Aorta (tissue), 5 donors: ENCODE results near the gene ANKRD40. TPM values are rescaled to one million over a fixed set of nuclear protein-coding genes. Genes with fewer than 3 reads are reported as not detected.

Source experiments
- ATAC-seq: fragments of 200-7000 bp; cut with Tn5 transposase; one replicate; pipeline ENCODE4 v1.9.1; 2022; ENCODE audit warnings: moderate library complexity; ENCODE audit not compliant: low FRiP score
- DNase-seq, 2 donors: peaks; one replicate each; pipeline ENCODE4 v3.0.0-alpha.2; 2020
- H3K27ac ChIP-seq, 2 donors: one replicate each; pipeline ENCODE4 v1.5.1; 2013; ENCODE audit warnings: low read length in 2 of 2, mild to moderate bottlenecking in 2 of 2, moderate library complexity in 2 of 2, control low read depth in 1 of 2, inconsistent platforms in 1 of 2, low read depth in 1 of 2
- H3K27me3 ChIP-seq, 2 donors: one replicate each; pipeline ENCODE4 v1.6.1; 2013; ENCODE audit warnings: control low read depth in 1 of 2, low read length in 1 of 2, mild to moderate bottlenecking in 1 of 2, moderate library complexity in 1 of 2; ENCODE audit not compliant: insufficient read depth in 2 of 2, control insufficient read depth in 1 of 2
- H3K36me3 ChIP-seq, 2 donors: one replicate each; pipeline ENCODE4 v1.6.1; 2013; ENCODE audit warnings: control low read depth in 1 of 2, low read length in 1 of 2, mild to moderate bottlenecking in 1 of 2; ENCODE audit not compliant: insufficient read depth in 2 of 2, control insufficient read depth in 1 of 2
- H3K4me1 ChIP-seq, 2 donors: one replicate each; pipeline ENCODE4 v1.6.1; 2013; ENCODE audit warnings: low read length in 2 of 2, control low read depth in 1 of 2, mild to moderate bottlenecking in 1 of 2, moderate library complexity in 1 of 2; ENCODE audit not compliant: insufficient read depth in 2 of 2, control insufficient read depth in 1 of 2
- H3K4me3 ChIP-seq, 2 donors: one replicate each; pipeline ENCODE4 v1.5.1; 2013; ENCODE audit warnings: low read length in 2 of 2, control low read depth in 1 of 2, mild to moderate bottlenecking in 1 of 2
- H3K9me3 ChIP-seq: one replicate; pipeline ENCODE4 v1.6.1; 2013; ENCODE audit warnings: mild to moderate bottlenecking, low read length; ENCODE audit not compliant: control insufficient read depth
- WGBS, 2 donors: extraction: QIAGEN DNeasy Blood & Tissue Kit; methylation state at CpG; one replicate each; pipeline ENCODE4 v1.1.7; 2013; 5-methylcytosine and 5-hydroxymethylcytosine counted together
- intact Hi-C, 2 donors: fragments of 100-400 bp; cut with DNase I; formaldehyde crosslinking; loops; one replicate each; pipeline versions ENCODE4 v1.14.2 to v1.15.0; 2022
- polyA plus RNA-seq, 2 donors: library from polyadenylated mRNA; stranded (reverse); fragments of 200-250 nt; gene quantifications; one replicate each; pipeline ENCODE4 v1.2.3, GENCODE V29; 2013
- total RNA-seq, 2 donors: library from RNA; stranded (reverse); fragmentation: NEBNext Ultra II Directional; extraction: Animal tissue kit (Norgen Biotek cat#: 25700); gene quantifications; one replicate each; pipeline ENCODE4 v1.2.1, GENCODE V29; 2021
- donor health status: healthy with polysubstance abuse.
- donor health status: Bipolar disorder and iron deficiency.
- donor health status: DM: no; HTN: no; CAD: no.
- donor health status: DM: no; HTN: no; CAD: no.
- donor health status: DM: yes; HTN: yes; CAD: no.

ANKRD40 gene
- total and polyA plus RNA-seq, 4 donors, result 19.1 to 55.5 (median 36.9) TPM

- ATAC-seq, result no peak
Observed at GRCh38 chr17:50675190-50675589, 32.5 kb downstream of the ANKRD40 start.

GRCh38 chr17:50672831-50673551, 34.7 kb downstream of the ANKRD40 start:
- intact Hi-C loops, result no loop called here
- H3K9me3 ChIP-seq, result no peaks in the 10 kb centered on the region
- no peak overlapping the region for H3K4me3 ChIP-seq
- no peaks in the 10 kb centered on the region for H3K36me3 ChIP-seq
- H3K27ac ChIP-seq, result peak overlapping the region in 1 of 2 donors; percentile 30
- H3K27me3 ChIP-seq, result no peaks in the 10 kb centered on the region
- WGBS, 2 donors, result 57 to 59% methylated on average over 20 of the region's 20 CpGs
- ATAC-seq (peak; percentile 74), DNase-seq (peak; percentile 82 to 89)
- H3K4me1 ChIP-seq, result no peaks in the 10 kb centered on the region

More at GRCh38 chr17:50675190-50675589, 32.5 kb downstream of the ANKRD40 start:
- Histone ChIP-seq H3K4me1 (no peaks in the 10 kb centered on the region), H3K27ac (no peak overlapping the region), H3K27me3 (no peaks in the 10 kb centered on the region), H3K9me3 (no peaks in the 10 kb centered on the region), H3K36me3 (no peaks in the 10 kb centered on the region), H3K4me3 (no peak overlapping the region)
- no peak for DNase-seq
- 89 to 95% methylated on average over 3 of the region's 3 CpGs for WGBS, 2 donors
- intact Hi-C loops, result no loop called here

GRCh38 chr17:50672071-50672470, 35.6 kb downstream of the ANKRD40 start:
- intact Hi-C loops, result no loop called here

GRCh38 chr17:50668838-50669581, 38.7 kb downstream of the ANKRD40 start:
- no peak for ATAC-seq
- Histone ChIP-seq H3K27ac (no peak overlapping the region), H3K9me3 (no peaks in the 10 kb centered on the region), H3K36me3 (no peaks in the 10 kb centered on the region), H3K4me3 (no peak overlapping the region), H3K4me1 (no peaks in the 10 kb centered on the region), H3K27me3 (no peaks in the 10 kb centered on the region)
- peak in 1 of 2 donors; percentile 68 for DNase-seq
- 81 to 89% methylated on average over 9 of the region's 9 CpGs for WGBS, 2 donors
- intact Hi-C loops, result loop anchor here in 1 of 2 donors (5.0 kb wide), 1 partner anchor 37 kb away; the partner anchor contains the start of gene ABCC3

More at GRCh38 chr17:50672071-50672470, 35.6 kb downstream of the ANKRD40 start:
- no peak for ATAC-seq
- H3K4me3 ChIP-seq, result no peak overlapping the region
- H3K4me1 ChIP-seq, result no peaks in the 10 kb centered on the region
- no peaks in the 10 kb centered on the region for H3K36me3 ChIP-seq
- 95 to 99% methylated on average over 5 of the region's 5 CpGs for WGBS, 2 donors
- no peaks in the 10 kb centered on the region for H3K9me3 ChIP-seq
- peak in 1 of 2 donors; percentile 13 for DNase-seq
- H3K27ac ChIP-seq, result no peak overlapping the region
- H3K27me3 ChIP-seq, result no peaks in the 10 kb centered on the region

- no peak overlapping the region for H3K27ac ChIP-seq
- DNase-seq (peak in 1 of 2 donors; percentile 57), ATAC-seq (no peak)
- no peak overlapping the region for H3K4me3 ChIP-seq
- no peaks in the 10 kb centered on the region for H3K4me1 ChIP-seq
- intact Hi-C loops, result loop anchor here in 1 of 2 donors (5.0 kb wide), 1 partner anchor 36 kb away; the partner anchor contains the start of gene ABCC3
- WGBS, 2 donors, result 55% methylated on average over 8 of the region's 8 CpGs
- no peaks in the 10 kb centered on the region for H3K9me3 ChIP-seq
- H3K27me3 ChIP-seq, result no peaks in the 10 kb centered on the region
- H3K36me3 ChIP-seq, result no peaks in the 10 kb centered on the region
Observed at GRCh38 chr17:50668025-50668837, 39.5 kb downstream of the ANKRD40 start.

- ATAC-seq (no peak), DNase-seq (peak in 1 of 2 donors; percentile 52)
- Histone ChIP-seq H3K4me3 (no peak overlapping the region), H3K36me3 (no peaks in the 10 kb centered on the region), H3K9me3 (no peaks in the 10 kb centered on the region), H3K4me1 (no peaks in the 10 kb centered on the region), H3K27ac (no peak overlapping the region), H3K27me3 (no peaks in the 10 kb centered on the region)
- intact Hi-C loops, result loop anchor here in 1 of 2 donors (5.0 kb wide), 1 partner anchor 35 kb away; the partner anchor contains the start of gene ABCC3
- 96 to 97% methylated on average over 14 of the region's 14 CpGs for WGBS, 2 donors
Observed at GRCh38 chr17:50667259-50668024, 40.3 kb downstream of the ANKRD40 start.

GRCh38 chr17:50666316-50666715, 41.4 kb downstream of the ANKRD40 start:
- 95 to 96% methylated on average over 8 of the region's 8 CpGs for WGBS, 2 donors
- intact Hi-C loops, result loop anchor here in 1 of 2 donors (5.0 kb wide), 1 partner anchor 34 kb away; the partner anchor contains the start of gene ABCC3

More at GRCh38 chr17:50666316-50666715, 41.4 kb downstream of the ANKRD40 start:
- Histone ChIP-seq H3K36me3 (no peaks in the 10 kb centered on the region), H3K4me1 (no peaks in the 10 kb centered on the region), H3K9me3 (no peaks in the 10 kb centered on the region), H3K27me3 (no peaks in the 10 kb centered on the region), H3K27ac (no peak overlapping the region), H3K4me3 (no peak overlapping the region)
- DNase-seq (no peak), ATAC-seq (no peak)
